Measurements from ENCODE around the gene EXD3. TPM values are rescaled to one million over a fixed set of nuclear protein-coding genes. Genes with fewer than 3 reads are reported as not detected.
A peak's percentile ranks its signal among the peaks of the same experiment; 100 is the strongest.

Gene EXD3
- total and polyA plus RNA-seq, 8 donors = 8.1 to 57.3 (median 13.6) TPM

DNA sequence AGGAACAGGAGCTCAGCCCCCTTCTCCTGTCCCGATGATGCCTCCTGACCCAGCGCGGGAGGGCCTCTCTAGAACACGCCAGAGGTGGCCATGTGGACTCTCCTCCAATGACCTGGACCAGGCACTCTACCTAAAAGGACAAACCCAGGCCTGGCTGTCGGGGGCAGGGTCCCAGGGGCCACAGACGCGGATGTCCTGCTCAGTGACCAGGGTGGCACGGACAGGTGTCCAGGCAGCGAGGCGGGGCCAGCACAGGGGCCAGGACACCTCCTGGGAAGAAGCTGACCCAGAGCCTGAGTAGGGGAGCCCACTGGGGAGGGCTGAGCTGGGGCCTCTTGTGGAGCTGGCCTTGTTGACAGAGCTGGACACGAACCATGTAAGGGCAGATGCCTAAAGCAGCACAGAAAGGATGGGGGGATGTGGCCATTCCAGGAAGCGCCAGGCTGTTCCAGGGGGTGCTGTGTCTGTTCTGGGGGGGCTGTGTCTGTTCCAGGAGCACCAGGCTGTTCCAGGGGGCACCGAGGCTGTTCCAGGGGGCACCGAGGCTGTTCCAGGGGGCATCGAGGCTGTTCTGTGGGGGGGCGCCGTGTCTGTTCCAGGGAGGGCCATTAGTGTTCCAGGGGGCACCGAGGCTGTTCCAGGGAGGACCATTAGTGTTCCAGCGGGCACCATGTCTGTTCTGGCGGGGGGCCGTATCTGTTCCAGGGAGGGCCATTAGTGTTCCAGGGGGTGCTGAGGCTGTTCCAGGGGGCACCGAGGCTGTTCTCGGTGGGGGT, 30.5 kb downstream of the EXD3 start:
- no peaks in the 10 kb centered on the region for H3K36me3 ChIP-seq
- no peak for FAIRE-seq
- TF ChIP-seq, protein P1, sequence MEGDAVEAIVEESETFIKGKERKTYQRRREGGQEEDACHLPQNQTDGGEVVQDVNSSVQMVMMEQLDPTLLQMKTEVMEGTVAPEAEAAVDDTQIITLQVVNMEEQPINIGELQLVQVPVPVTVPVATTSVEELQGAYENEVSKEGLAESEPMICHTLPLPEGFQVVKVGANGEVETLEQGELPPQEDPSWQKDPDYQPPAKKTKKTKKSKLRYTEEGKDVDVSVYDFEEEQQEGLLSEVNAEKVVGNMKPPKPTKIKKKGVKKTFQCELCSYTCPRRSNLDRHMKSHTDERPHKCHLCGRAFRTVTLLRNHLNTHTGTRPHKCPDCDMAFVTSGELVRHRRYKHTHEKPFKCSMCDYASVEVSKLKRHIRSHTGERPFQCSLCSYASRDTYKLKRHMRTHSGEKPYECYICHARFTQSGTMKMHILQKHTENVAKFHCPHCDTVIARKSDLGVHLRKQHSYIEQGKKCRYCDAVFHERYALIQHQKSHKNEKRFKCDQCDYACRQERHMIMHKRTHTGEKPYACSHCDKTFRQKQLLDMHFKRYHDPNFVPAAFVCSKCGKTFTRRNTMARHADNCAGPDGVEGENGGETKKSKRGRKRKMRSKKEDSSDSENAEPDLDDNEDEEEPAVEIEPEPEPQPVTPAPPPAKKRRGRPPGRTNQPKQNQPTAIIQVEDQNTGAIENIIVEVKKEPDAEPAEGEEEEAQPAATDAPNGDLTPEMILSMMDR (IDR thresholded peaks at IDR 0.05) = no peak

GRCh38 chr9:137391411-137391754, 31.6 kb downstream of the EXD3 start:
- H3K27me3 ChIP-seq = no peaks in the 10 kb centered on the region
- no peaks in the 10 kb centered on the region for H3K4me1 ChIP-seq
- TF ChIP-seq, protein P1 (IDR thresholded peaks at IDR 0.05) = no peak
- intact Hi-C loops (cut with DNase I) = no loop called here
- H3K4me3 ChIP-seq = no peak overlapping the region
- 86 to 87% methylated on average over 20 to 22 of the region's 22 CpGs for WGBS, 2 donors
- no peaks in the 10 kb centered on the region for H3K36me3 ChIP-seq
- FAIRE-seq (no peak), DNase-seq (peak in 1 of 6 donors; percentile 49), ATAC-seq (peak in 1 of 4 donors; percentile 22)
- H3K9me3 ChIP-seq = no peaks in the 10 kb centered on the region
- H3K27ac ChIP-seq = no peak overlapping the region

More for the DNA sequence above, 30.5 kb downstream of the EXD3 start:
- intact Hi-C loops (cut with DNase I) = no loop called here
- 94 to 96% methylated on average over 21 to 23 of the region's 23 CpGs for WGBS, 2 donors
- no peak for ATAC-seq
- no peak overlapping the region for H3K27ac ChIP-seq
- H3K27me3 ChIP-seq = no peaks in the 10 kb centered on the region
- no peak overlapping the region for H3K4me3 ChIP-seq
- no peaks in the 10 kb centered on the region for H3K4me1 ChIP-seq
- no peaks in the 10 kb centered on the region for H3K9me3 ChIP-seq
- peak in 1 of 6 donors; percentile 58 for DNase-seq

GRCh38 chr9:137390553-137391410, 32.2 kb downstream of the EXD3 start:
- 68 to 72% methylated on average over 40 to 42 of the region's 42 CpGs for WGBS, 2 donors
- ATAC-seq (peak; percentile 73 to 89 (median 80)), DNase-seq (peak in 5 of 6 donors; percentile 55 to 79 (median 68)), FAIRE-seq (no peak)
- H3K4me1 ChIP-seq = no peaks in the 10 kb centered on the region
- no peaks in the 10 kb centered on the region for H3K9me3 ChIP-seq
- intact Hi-C loops (cut with DNase I) = no loop called here
- no peak overlapping the region for H3K4me3 ChIP-seq
- H3K27ac ChIP-seq = peak overlapping the region in 1 of 4 donors; percentile 28
- no peaks in the 10 kb centered on the region for H3K36me3 ChIP-seq
- TF ChIP-seq, protein P1 (IDR thresholded peaks at IDR 0.05) = no peak
- H3K27me3 ChIP-seq = no peaks in the 10 kb centered on the region

DNA sequence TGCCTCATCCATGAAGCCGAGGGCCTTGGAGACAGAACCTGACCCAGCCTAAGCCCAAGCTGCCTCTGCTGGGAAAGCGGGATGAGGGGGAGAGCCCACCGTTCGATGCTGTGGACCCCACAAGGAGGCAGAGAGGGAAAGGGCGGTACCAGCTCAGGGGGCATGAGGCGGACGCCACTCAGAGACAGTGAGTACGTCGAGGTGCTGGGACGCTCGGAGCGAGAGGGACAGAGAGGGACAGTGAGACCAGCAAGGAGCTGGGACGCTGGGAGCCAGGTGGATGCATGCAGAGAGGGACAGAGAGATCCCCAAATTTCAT, 33.6 kb downstream of the EXD3 start:
- H3K9me3 ChIP-seq = no peaks in the 10 kb centered on the region
- no peaks in the 10 kb centered on the region for H3K27me3 ChIP-seq
- no peaks in the 10 kb centered on the region for H3K36me3 ChIP-seq
- FAIRE-seq (no peak), DNase-seq (peak in 1 of 6 donors; percentile 52), ATAC-seq (no peak)
- TF ChIP-seq, protein P1 (IDR thresholded peaks at IDR 0.05) = no peak
- 95% methylated on average over 13 of the region's 13 CpGs for WGBS, 2 donors
- no peak overlapping the region for H3K27ac ChIP-seq
- H3K4me1 ChIP-seq = no peaks in the 10 kb centered on the region
- intact Hi-C loops (cut with DNase I) = no loop called here
- H3K4me3 ChIP-seq = no peak overlapping the region
